Ascending aorta (tissue), 2 donors: Measurements from ENCODE around the gene AIFM3. TPM values are rescaled to one million over a fixed set of nuclear protein-coding genes. Genes with fewer than 3 reads are reported as not detected.
A peak's percentile ranks its signal among the peaks of the same experiment; 100 is the strongest.

Source experiments
- DNase-seq, 2 donors: peaks; one replicate each; pipeline ENCODE4 v3.0.0-alpha.2; 2019; ENCODE audit warnings: low spot score in 2 of 2
- H3K27ac ChIP-seq, 2 donors: fragments of 200-600 bp; sonication (generic); one replicate each; pipeline ENCODE4 v1.5.1; 2016 to 2017; ENCODE audit warnings: mild to moderate bottlenecking in 1 of 2
- H3K27me3 ChIP-seq: fragments of 200-600 bp; sonication (generic); one replicate; pipeline ENCODE4 v1.5.1; 2017
- H3K36me3 ChIP-seq, 2 donors: fragments of 200-600 bp; sonication (generic); one replicate each; pipeline ENCODE4 v1.5.1; 2016
- H3K4me1 ChIP-seq, 2 donors: fragments of 200-600 bp; sonication (generic); one replicate each; pipeline ENCODE4 v1.5.1; 2016 to 2017; ENCODE audit warnings: mild to moderate bottlenecking in 1 of 2
- H3K4me3 ChIP-seq, 2 donors: fragments of 200-600 bp; sonication (generic); one replicate each; pipeline ENCODE4 v1.5.1; 2016 to 2017; ENCODE audit warnings: mild to moderate bottlenecking in 1 of 2
- H3K9me3 ChIP-seq, 2 donors: fragments of 200-600 bp; sonication (generic); one replicate each; pipeline ENCODE4 v1.5.1; 2016
- CTCF ChIP-seq, 3 experiments: fragments of 200-600 bp in 2 of 3; fragments of 450-650 bp in 1 of 3; sonication (generic) in 2 of 3; IDR thresholded peaks; one replicate each; pipeline ENCODE4 v1.5.1; 2016 to 2019; ENCODE audit warnings: antibody characterized with exemption in 3 of 3, mild to moderate bottlenecking in 1 of 3, moderate library complexity in 1 of 3
- intact Hi-C: fragments of 100-400 bp; cut with DNase I; formaldehyde crosslinking; loops from one replicate; pipeline ENCODE4 v1.15.1; 2023
- total RNA-seq: library from RNA; depleted of rRNA; stranded (reverse); fragments of >200 nt; gene quantifications from one replicate; pipeline ENCODE4 v1.1.0, GENCODE V29; 2016

Gene AIFM3
- total RNA-seq, 1 donor from 2014 or later, result not detected

- no peak overlapping the region for H3K4me3 ChIP-seq
- no peaks in the 10 kb centered on the region for H3K9me3 ChIP-seq
- TF ChIP-seq CTCF (IDR thresholded peaks at IDR 0.05), result no peak
- intact Hi-C loops, result loop anchor here (10.0 kb wide), 1 partner anchor 115 kb away; no protein-coding TSS in a partner anchor
- DNase-seq, result no peak
- no peak overlapping the region for H3K27ac ChIP-seq
- peaks cover 0 to 7% of the 10 kb centered on the region in 2 donors for H3K4me1 ChIP-seq
- peaks cover 7% of the 10 kb centered on the region for H3K27me3 ChIP-seq
- no peaks in the 10 kb centered on the region for H3K36me3 ChIP-seq
Measured at GRCh38 chr22:20959578-20960461, 7.2 kb upstream of the AIFM3 start.

- no peak for TF ChIP-seq CTCF (IDR thresholded peaks at IDR 0.05)
- Histone ChIP-seq H3K4me3 (no peak overlapping the region), H3K27me3 (peaks cover 12% of the 10 kb centered on the region), H3K36me3 (no peaks in the 10 kb centered on the region), H3K27ac (no peak overlapping the region), H3K9me3 (no peaks in the 10 kb centered on the region), H3K4me1 (peaks cover 0 to 7% of the 10 kb centered on the region in 2 donors)
- intact Hi-C loops, result loop anchor here (10.0 kb wide), 1 partner anchor 114 kb away; no protein-coding TSS in a partner anchor
- no peak for DNase-seq
Measured at GRCh38 chr22:20960609-20961008, 6.4 kb upstream of the AIFM3 start.

- Histone ChIP-seq H3K4me1 (peaks cover 0 to 3% of the 10 kb centered on the region in 2 donors), H3K36me3 (no peaks in the 10 kb centered on the region), H3K27me3 (peaks cover 12% of the 10 kb centered on the region), H3K27ac (no peak overlapping the region), H3K4me3 (no peak overlapping the region), H3K9me3 (no peaks in the 10 kb centered on the region)
- TF ChIP-seq CTCF (IDR thresholded peaks at IDR 0.05), result no peak
- intact Hi-C loops, result loop anchor here (10.0 kb wide), 1 partner anchor 112 kb away; no protein-coding TSS in a partner anchor
- no peak for DNase-seq
Measured at GRCh38 chr22:20962491-20962945, 4.5 kb upstream of the AIFM3 start.

GRCh38 chr22:20963201-20964052 is 3.6 kb upstream of the AIFM3 start:
- Histone ChIP-seq H3K27me3 (peaks cover 12% of the 10 kb centered on the region), H3K36me3 (no peaks in the 10 kb centered on the region), H3K9me3 (no peaks in the 10 kb centered on the region), H3K4me3 (no peak overlapping the region), H3K27ac (no peak overlapping the region), H3K4me1 (peaks cover 0 to 3% of the 10 kb centered on the region in 2 donors)
- intact Hi-C loops, result loop anchor here (10.0 kb wide), 1 partner anchor 111 kb away; no protein-coding TSS in a partner anchor
- TF ChIP-seq CTCF (IDR thresholded peaks at IDR 0.05), result no peak
- DNase-seq, result no peak

GRCh38 chr22:20964090-20964798 is 2.8 kb upstream of the AIFM3 start:
- H3K4me3 ChIP-seq, result peak overlapping the region; percentile 28 to 61
- no peak overlapping the region for H3K27ac ChIP-seq
- no peak for TF ChIP-seq CTCF (IDR thresholded peaks at IDR 0.05)
- peaks cover 0 to 3% of the 10 kb centered on the region in 2 donors for H3K4me1 ChIP-seq
- H3K27me3 ChIP-seq, result peaks cover 12% of the 10 kb centered on the region
- no peaks in the 10 kb centered on the region for H3K9me3 ChIP-seq
- DNase-seq, result no peak
- no peaks in the 10 kb centered on the region for H3K36me3 ChIP-seq
- intact Hi-C loops, result loop anchor here (10.0 kb wide), 1 partner anchor 111 kb away; no protein-coding TSS in a partner anchor
